Measurements from ENCODE around the gene SERGEF. TPM values are rescaled to one million over a fixed set of nuclear protein-coding genes. Genes with fewer than 3 reads are reported as not detected.

Gene SERGEF
- total RNA-seq, 6 experiments from 2014 or later: 13.5 to 19.3 (median 17.7) TPM

- H3K27me3 Mint-ChIP-seq (ENCODE audit: insufficient read depth): no peaks in the 10 kb centered on the region
- no peak overlapping the region for H3K27ac Mint-ChIP-seq
Observed at GRCh38 chr11:17914957-17915356, 97.9 kb downstream of the SERGEF start.

GRCh38 chr11:17907046-17907445 is 105.8 kb downstream of the SERGEF start:
- Mint-ChIP-seq H3K4me3 (no peak overlapping the region), H3K27ac (no peak overlapping the region), H3K9me3 (no peaks in the 10 kb centered on the region), H3K36me3 (ENCODE audit: low read depth) (no peaks in the 10 kb centered on the region), H3K27me3 (ENCODE audit: insufficient read depth) (no peaks in the 10 kb centered on the region), H3K4me1 (ENCODE audit: low read depth) (peaks cover 9% of the 10 kb centered on the region)
- no peak for DNase-seq
- no peak for TF ChIP-seq CTCF (IDR thresholded peaks at IDR 0.05)

More at GRCh38 chr11:17914957-17915356, 97.9 kb downstream of the SERGEF start:
- H3K36me3 Mint-ChIP-seq (ENCODE audit: low read depth): no peaks in the 10 kb centered on the region
- TF ChIP-seq CTCF (IDR thresholded peaks at IDR 0.05): no peak
- no peak overlapping the region for H3K4me3 Mint-ChIP-seq
- H3K9me3 Mint-ChIP-seq: no peaks in the 10 kb centered on the region
- no peak for DNase-seq
- H3K4me1 Mint-ChIP-seq (ENCODE audit: low read depth): peaks cover 6% of the 10 kb centered on the region

GRCh38 chr11:17906436-17906835 is 106.4 kb downstream of the SERGEF start:
- DNase-seq: no peak
- TF ChIP-seq CTCF (IDR thresholded peaks at IDR 0.05): peak; percentile 43; the same call in 1 of the 2 replicates
- no peak overlapping the region for H3K27ac Mint-ChIP-seq
- H3K36me3 Mint-ChIP-seq (ENCODE audit: low read depth): no peaks in the 10 kb centered on the region
- no peaks in the 10 kb centered on the region for H3K9me3 Mint-ChIP-seq
- no peaks in the 10 kb centered on the region for H3K27me3 Mint-ChIP-seq (ENCODE audit: insufficient read depth)
- H3K4me1 Mint-ChIP-seq (ENCODE audit: low read depth): peaks cover 9% of the 10 kb centered on the region
- no peak overlapping the region for H3K4me3 Mint-ChIP-seq

- H3K27me3 Mint-ChIP-seq (ENCODE audit: insufficient read depth): no peaks in the 10 kb centered on the region
- H3K27ac Mint-ChIP-seq: no peak overlapping the region
- no peak for TF ChIP-seq CTCF (IDR thresholded peaks at IDR 0.05)
- no peak for DNase-seq
- H3K36me3 Mint-ChIP-seq (ENCODE audit: low read depth): no peaks in the 10 kb centered on the region
- no peaks in the 10 kb centered on the region for H3K9me3 Mint-ChIP-seq
- H3K4me1 Mint-ChIP-seq (ENCODE audit: low read depth): peaks cover 9% of the 10 kb centered on the region
- no peak overlapping the region for H3K4me3 Mint-ChIP-seq
Observed at GRCh38 chr11:17905477-17905876, 107.4 kb downstream of the SERGEF start.

- H3K27ac Mint-ChIP-seq: no peak overlapping the region
- H3K4me3 Mint-ChIP-seq: no peak overlapping the region
- TF ChIP-seq CTCF (IDR thresholded peaks at IDR 0.05): no peak
- DNase-seq: no peak
- no peaks in the 10 kb centered on the region; the same call in 1 of the 2 replicates for H3K27me3 Mint-ChIP-seq (ENCODE audit: insufficient read depth)
- H3K9me3 Mint-ChIP-seq: no peaks in the 10 kb centered on the region
- no peaks in the 10 kb centered on the region for H3K36me3 Mint-ChIP-seq (ENCODE audit: low read depth)
- H3K4me1 Mint-ChIP-seq (ENCODE audit: low read depth): peaks cover 14% of the 10 kb centered on the region
Observed at GRCh38 chr11:17901481-17901880, 111.4 kb downstream of the SERGEF start.

GRCh38 chr11:17898782-17899181 is 114.1 kb downstream of the SERGEF start:
- H3K27me3 Mint-ChIP-seq (ENCODE audit: insufficient read depth): peaks cover 2% of the 10 kb centered on the region
- H3K36me3 Mint-ChIP-seq (ENCODE audit: low read depth): no peaks in the 10 kb centered on the region
- TF ChIP-seq CTCF (IDR thresholded peaks at IDR 0.05): no peak
- peaks cover 22% of the 10 kb centered on the region for H3K4me1 Mint-ChIP-seq (ENCODE audit: low read depth)
- H3K9me3 Mint-ChIP-seq: no peaks in the 10 kb centered on the region
- no peak overlapping the region for H3K4me3 Mint-ChIP-seq
- H3K27ac Mint-ChIP-seq: no peak overlapping the region
- no peak for DNase-seq

Measured in HFFc6 (cell line).